SU-DHL-6 (cell line): Measurements from ENCODE around the gene CDKAL1.

Experiments used
- H2AFZ ChIP-seq: fragments of 200-600 bp; sonication (generic); 2 replicates; pipeline ENCODE4 v1.6.1; 2014; ENCODE audit warnings: low read depth, mild to moderate bottlenecking, moderate library complexity, mixed read lengths, antibody characterized with exemption, low read length; ENCODE audit not compliant: severe bottlenecking
- H3F3A ChIP-seq: fragments of 200-600 bp; shearing (Covaris generic); 2 replicates; pipeline ENCODE4 v1.6.0; 2016; ENCODE audit warnings: antibody characterized with exemption, mild to moderate bottlenecking; ENCODE audit not compliant: insufficient read depth
- H3K27ac ChIP-seq: fragments of 200-600 bp; sonication (generic); 2 replicates; pipeline ENCODE4 v1.5.1; 2016; ENCODE audit warnings: low read depth, mild to moderate bottlenecking, low read length, moderate library complexity, mixed read lengths
- H3K27me3 ChIP-seq: fragments of 200-600 bp; sonication (generic), shearing (Covaris generic); 2 replicates; pipeline ENCODE4 v1.6.0; 2014; ENCODE audit warnings: mild to moderate bottlenecking, low read length
- H3K36me3 ChIP-seq: fragments of 200-600 bp; sonication (generic); 2 replicates; pipeline ENCODE4 v1.6.1; 2014; ENCODE audit warnings: mild to moderate bottlenecking, low read length, mixed read lengths
- H3K4me2 ChIP-seq: fragments of 300-600, 200-600 bp; shearing (Covaris generic), sonication (generic); 2 replicates; pipeline ENCODE4 v1.6.0; 2014; ENCODE audit warnings: low read length, low read depth, mild to moderate bottlenecking; ENCODE audit not compliant: poor library complexity, severe bottlenecking
- H3K4me3 ChIP-seq: fragments of 200-600 bp; sonication (generic); 2 replicates; pipeline ENCODE4 v1.5.1; 2014; ENCODE audit warnings: antibody characterized with exemption, low read length, mild to moderate bottlenecking, mixed read lengths; ENCODE audit not compliant: insufficient read depth, poor library complexity, severe bottlenecking
- H3K79me2 ChIP-seq: fragments of 200-600 bp; sonication (generic); 2 replicates; pipeline ENCODE4 v1.6.1; 2014; ENCODE audit warnings: mild to moderate bottlenecking, low read length, moderate library complexity; ENCODE audit not compliant: insufficient read depth
- H3K9ac ChIP-seq: fragments of 200-600 bp; sonication (generic); 2 replicates; pipeline ENCODE4 v1.7.0; 2014; ENCODE audit warnings: mild to moderate bottlenecking, low read length
- H3K9me2 ChIP-seq: fragments of 200-600 bp; sonication (generic); replicated peaks from 2 replicates; pipeline ENCODE4 v1.6.1; 2014; ENCODE audit warnings: low read length; ENCODE audit not compliant: insufficient read depth
- H3K9me3 ChIP-seq: fragments of 200-600 bp; sonication (generic); 2 replicates; pipeline ENCODE4 v1.6.1; 2014; ENCODE audit warnings: low read length, mixed read lengths; ENCODE audit not compliant: insufficient read depth
- H4K20me1 ChIP-seq: fragments of 200-600 bp; sonication (generic); 2 replicates; pipeline ENCODE4 v1.6.1; 2014; ENCODE audit warnings: low read depth, mild to moderate bottlenecking, antibody characterized with exemption, low read length, moderate library complexity, mixed read lengths
- CTCF ChIP-seq: fragments of 200-600 bp; sonication (generic); IDR thresholded peaks from one replicate; pipeline ENCODE4 v1.5.1; 2017; ENCODE audit warnings: antibody characterized with exemption, mild to moderate bottlenecking, low read length, moderate library complexity; ENCODE audit not compliant: insufficient read depth, poor library complexity, severe bottlenecking
- EZH2phosphoT487 ChIP-seq: fragments of 200-600 bp; sonication (generic), shearing (Covaris generic); conservative IDR thresholded peaks from 2 replicates; pipeline ENCODE4 v1.6.1; 2018; ENCODE audit warnings: mild to moderate bottlenecking, antibody characterized with exemption, low read length, moderate library complexity, mixed read lengths

The CDKAL1 gene

DNA sequence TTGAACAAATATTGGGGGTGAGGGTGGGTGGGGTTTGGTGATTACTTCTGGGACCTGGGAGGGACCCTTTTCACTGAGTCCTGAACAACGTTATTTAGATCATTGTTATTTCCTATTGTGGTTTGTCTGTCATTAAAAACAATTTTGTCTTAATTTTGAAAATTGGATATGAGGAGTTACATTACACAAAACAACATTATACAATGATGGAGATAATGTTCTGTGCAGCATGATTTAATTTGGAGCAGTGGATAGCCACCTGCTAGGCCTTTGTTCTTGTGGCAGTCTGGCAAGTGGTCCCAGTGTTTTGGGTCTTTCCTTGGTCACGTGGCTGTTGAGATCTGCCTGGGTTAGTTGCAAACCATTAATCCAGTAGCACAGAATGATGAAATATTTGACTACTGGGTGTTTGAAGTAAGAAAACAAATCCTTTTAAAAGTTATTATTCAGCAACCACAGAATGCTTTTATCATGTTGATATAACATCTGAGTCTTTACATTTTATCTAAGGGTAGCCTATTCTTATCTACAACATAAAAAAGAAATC lies 172.8 kb downstream of the CDKAL1 start:
- TF ChIP-seq EZH2phosphoT487 (no peak), CTCF (no peak)
- no peaks in the 10 kb centered on the region for H3K36me3 ChIP-seq
- peaks cover 8% of the 10 kb centered on the region; the same call in 1 of the 2 replicates for H4K20me1 ChIP-seq
- no peak overlapping the region for H3K4me3 ChIP-seq
- no peak overlapping the region for H3K4me2 ChIP-seq
- no peaks in the 10 kb centered on the region for H3K27me3 ChIP-seq
- no peak overlapping the region for H3K9ac ChIP-seq
- no peaks in the 10 kb centered on the region for H3F3A ChIP-seq
- no peak overlapping the region for H3K27ac ChIP-seq
- H3K9me2 ChIP-seq = no peaks in the 10 kb centered on the region
- H2AFZ ChIP-seq = no peak overlapping the region
- H3K9me3 ChIP-seq = no peaks in the 10 kb centered on the region
- peaks cover 15% of the 10 kb centered on the region; the same call in 1 of the 2 replicates for H3K79me2 ChIP-seq

DNA sequence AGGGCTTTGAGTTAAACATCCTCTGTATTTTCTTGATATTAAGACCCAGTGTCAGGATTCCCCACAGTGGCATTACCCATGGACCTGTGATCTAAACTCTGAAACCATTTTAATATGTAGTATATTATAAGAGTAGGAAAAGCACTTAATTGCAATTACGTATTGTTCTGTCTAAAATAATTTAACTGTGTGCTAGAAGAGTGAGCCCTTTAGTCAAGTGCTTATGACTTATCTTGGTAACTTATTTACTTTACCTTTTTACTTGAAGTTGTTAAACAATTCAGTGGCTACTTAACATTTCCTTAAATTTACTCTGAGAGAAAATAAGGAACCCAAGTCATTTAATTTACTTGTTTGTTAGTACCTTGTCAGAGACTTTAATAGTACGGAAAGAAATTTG lies 173.6 kb downstream of the CDKAL1 start:
- H3K79me2 ChIP-seq = peaks cover 15% of the 10 kb centered on the region; the same call in 1 of the 2 replicates
- TF ChIP-seq CTCF = no peak
- no peak for TF ChIP-seq EZH2phosphoT487
- no peak overlapping the region for H3K9ac ChIP-seq
- no peak overlapping the region for H3K4me2 ChIP-seq
- H3K27me3 ChIP-seq = no peaks in the 10 kb centered on the region
- no peak overlapping the region for H2AFZ ChIP-seq
- H3K36me3 ChIP-seq = no peaks in the 10 kb centered on the region
- H3F3A ChIP-seq = no peaks in the 10 kb centered on the region
- H3K9me2 ChIP-seq = no peaks in the 10 kb centered on the region
- no peak overlapping the region for H3K27ac ChIP-seq
- peaks cover 8% of the 10 kb centered on the region; the same call in 1 of the 2 replicates for H4K20me1 ChIP-seq
- no peaks in the 10 kb centered on the region for H3K9me3 ChIP-seq
- H3K4me3 ChIP-seq = no peak overlapping the region

DNA sequence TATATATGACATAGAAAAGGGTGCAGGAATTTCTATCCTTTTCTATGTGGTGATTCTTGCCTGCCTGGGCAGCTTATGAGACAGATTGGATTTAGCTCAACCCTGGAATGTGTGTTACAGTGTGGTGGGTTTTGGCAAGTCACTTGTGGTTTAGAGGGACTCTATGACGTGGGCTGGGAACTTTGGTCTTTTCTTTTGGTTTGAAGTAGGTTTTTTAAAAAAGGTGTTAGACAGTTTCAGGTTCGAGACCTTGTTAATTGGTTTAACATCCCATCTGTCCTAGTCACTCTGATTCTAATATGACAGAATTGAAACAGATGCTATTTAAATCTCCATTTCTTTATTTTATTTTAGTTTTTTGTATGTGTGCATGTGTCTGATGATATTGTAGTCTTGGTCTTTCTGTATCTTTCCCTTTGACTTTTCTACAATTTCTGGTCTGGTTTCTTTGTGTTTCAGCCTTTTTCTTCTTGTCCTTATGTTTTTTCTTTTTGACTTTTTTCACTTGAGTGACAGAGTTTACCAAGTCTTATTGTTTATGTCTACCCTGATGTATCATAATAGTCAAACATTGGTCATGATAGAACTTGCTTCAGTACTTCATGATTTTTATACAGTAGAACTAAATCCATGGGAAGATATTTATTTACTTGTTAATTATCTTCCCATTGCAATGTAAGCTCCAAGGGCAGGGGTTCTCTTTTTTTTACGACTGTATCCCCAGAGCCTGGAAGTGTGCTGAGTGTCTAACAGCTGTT lies 174.3 kb downstream of the CDKAL1 start:
- Histone ChIP-seq H3F3A (no peaks in the 10 kb centered on the region), H3K27ac (no peak overlapping the region), H3K27me3 (no peaks in the 10 kb centered on the region), H2AFZ (no peak overlapping the region), H3K36me3 (no peaks in the 10 kb centered on the region), H3K9me2 (no peaks in the 10 kb centered on the region), H3K9me3 (no peaks in the 10 kb centered on the region), H3K79me2 (peaks cover 15% of the 10 kb centered on the region; the same call in 1 of the 2 replicates), H3K9ac (no peak overlapping the region), H3K4me2 (no peak overlapping the region), H4K20me1 (peaks cover 8% of the 10 kb centered on the region; the same call in 1 of the 2 replicates), H3K4me3 (no peak overlapping the region)
- no peak for TF ChIP-seq EZH2phosphoT487
- TF ChIP-seq CTCF = no peak
